Panc1 (cell line): ENCODE results near the gene ZNF492. TPM values are rescaled to one million over a fixed set of nuclear protein-coding genes. Genes with fewer than 3 reads are reported as not detected.

Experiments used
- ATAC-seq: fragments of 200-7000 bp; cut with Tn5 transposase; 2 replicates; pipeline ENCODE4 v1.9.1; 2020; ENCODE audit warnings: mild to moderate bottlenecking, moderate library complexity
- BruUV-seq: library from RNA; stranded (reverse); fragments of 400-500 nt; replicated peaks from 2 replicates; lab custom pipeline; 2021; lab: Mats Ljungman, UMichigan
- CTCF ChIA-PET: fragments of 300-600 bp; sonication (Branson Sonifier 250); formaldehyde crosslinking; loops from one replicate; lab custom pipeline; 2022; ENCODE audit warnings: antibody characterized with exemption; lab: Charles Lee
- POLR2A ChIA-PET: fragments of 300-600 bp; sonication (Branson Sonifier 250); formaldehyde crosslinking; loops from one replicate; lab custom pipeline; 2022; ENCODE audit warnings: antibody characterized with exemption; lab: Charles Lee
- DNase-seq: peaks from one replicate; pipeline ENCODE4 v3.0.0-alpha.2; 2010; ENCODE audit warnings: low read depth, low spot score
- H3K27ac ChIP-seq: 2 replicates; pipeline ENCODE4 v1.5.1; 2011; ENCODE audit warnings: mild to moderate bottlenecking, low read length, inconsistent platforms
- H3K27me3 ChIP-seq: fragments of 200-500 bp; sonication (Bioruptor generic); 2 replicates; pipeline ENCODE4 v1.6.0; 2014; ENCODE audit warnings: low read length, inconsistent platforms; ENCODE audit not compliant: control insufficient read depth, insufficient read depth
- H3K36me3 ChIP-seq: fragments of 200-500 bp; sonication (Bioruptor generic); 2 replicates; pipeline ENCODE4 v1.5.1; 2014; ENCODE audit warnings: inconsistent platforms, mild to moderate bottlenecking, low read length, moderate library complexity; ENCODE audit not compliant: control insufficient read depth, insufficient read depth
- H3K4me1 ChIP-seq: 2 replicates; pipeline ENCODE4 v1.5.1; 2011; ENCODE audit warnings: inconsistent platforms, mild to moderate bottlenecking, low read length, moderate library complexity; ENCODE audit not compliant: control insufficient read depth, insufficient read depth
- H3K4me3 ChIP-seq, 2 experiments: 2 replicates each; pipeline ENCODE4 v1.5.1; 2011 to 2012; ENCODE audit warnings: low read depth in 2 of 2, low read length in 2 of 2, mild to moderate bottlenecking in 2 of 2, inconsistent platforms in 1 of 2, moderate library complexity in 1 of 2
- H3K9me3 ChIP-seq: fragments of 200-500 bp; sonication (Bioruptor generic); 2 replicates; pipeline ENCODE4 v1.5.1; 2014; ENCODE audit warnings: low read depth, mild to moderate bottlenecking, inconsistent platforms, low read length, moderate library complexity; ENCODE audit not compliant: control insufficient read depth, insufficient read depth
- POLR2AphosphoS5 ChIP-seq: IDR thresholded peaks from 2 replicates; pipeline ENCODE4 v1.6.1; 2012; ENCODE audit warnings: mild to moderate bottlenecking, low read depth, low read length, moderate library complexity
- SIN3A ChIP-seq: IDR thresholded peaks from 2 replicates; pipeline ENCODE4 v1.6.1; 2012; ENCODE audit warnings: low read depth, mild to moderate bottlenecking, low read length, moderate library complexity, borderline replicate concordance; ENCODE audit not compliant: insufficient read depth
- TCF7L2 ChIP-seq: IDR thresholded peaks from 2 replicates; pipeline ENCODE4 v1.6.1; 2011; ENCODE audit warnings: mild to moderate bottlenecking, low read depth, low read length, inconsistent platforms
- in situ Hi-C: cut with HindIII; loops from 2 replicates; pipeline ENCODE4 v1.10.0; 2016; ENCODE audit warnings: low sequenced_read_pairs, low pct_unique_long_range_greater_than_20kb
- intact Hi-C: fragments of 100-400 bp; cut with micrococcal nuclease; formaldehyde crosslinking; loops from one replicate; pipeline ENCODE4 v1.10.0; 2022; ENCODE audit not compliant: unreplicated experiment
- total RNA-seq: library from RNA; stranded (reverse); gene quantifications from one replicate; pipeline ENCODE4 v1.2.1, GENCODE V29; 2021; ENCODE audit not compliant: unreplicated experiment
- TF ChIP-seq, protein P1 (sequence below), 2 experiments: IDR thresholded peaks; 2 replicates each; pipeline ENCODE4 v1.6.1; 2011 to 2012; ENCODE audit warnings: low read depth in 2 of 2, control low read depth in 1 of 2, low read length in 1 of 2, mild to moderate bottlenecking in 1 of 2, moderate library complexity in 1 of 2; ENCODE audit not compliant: insufficient read depth in 1 of 2
- TF ChIP-seq, protein P2 (sequence below): fragments of 450-650 bp; IDR thresholded peaks from 2 replicates; pipeline ENCODE4 v1.5.1; 2017; ENCODE audit warnings: mild to moderate bottlenecking

ZNF492 gene
- total RNA-seq, 1 experiment from 2014 or later = not detected

- in situ Hi-C loops (no loop called here), intact Hi-C loops (no loop called here)
- TF ChIP-seq SIN3A (no peak), POLR2AphosphoS5 (no peak), TCF7L2 (no peak)
- TF ChIP-seq, protein P1, sequence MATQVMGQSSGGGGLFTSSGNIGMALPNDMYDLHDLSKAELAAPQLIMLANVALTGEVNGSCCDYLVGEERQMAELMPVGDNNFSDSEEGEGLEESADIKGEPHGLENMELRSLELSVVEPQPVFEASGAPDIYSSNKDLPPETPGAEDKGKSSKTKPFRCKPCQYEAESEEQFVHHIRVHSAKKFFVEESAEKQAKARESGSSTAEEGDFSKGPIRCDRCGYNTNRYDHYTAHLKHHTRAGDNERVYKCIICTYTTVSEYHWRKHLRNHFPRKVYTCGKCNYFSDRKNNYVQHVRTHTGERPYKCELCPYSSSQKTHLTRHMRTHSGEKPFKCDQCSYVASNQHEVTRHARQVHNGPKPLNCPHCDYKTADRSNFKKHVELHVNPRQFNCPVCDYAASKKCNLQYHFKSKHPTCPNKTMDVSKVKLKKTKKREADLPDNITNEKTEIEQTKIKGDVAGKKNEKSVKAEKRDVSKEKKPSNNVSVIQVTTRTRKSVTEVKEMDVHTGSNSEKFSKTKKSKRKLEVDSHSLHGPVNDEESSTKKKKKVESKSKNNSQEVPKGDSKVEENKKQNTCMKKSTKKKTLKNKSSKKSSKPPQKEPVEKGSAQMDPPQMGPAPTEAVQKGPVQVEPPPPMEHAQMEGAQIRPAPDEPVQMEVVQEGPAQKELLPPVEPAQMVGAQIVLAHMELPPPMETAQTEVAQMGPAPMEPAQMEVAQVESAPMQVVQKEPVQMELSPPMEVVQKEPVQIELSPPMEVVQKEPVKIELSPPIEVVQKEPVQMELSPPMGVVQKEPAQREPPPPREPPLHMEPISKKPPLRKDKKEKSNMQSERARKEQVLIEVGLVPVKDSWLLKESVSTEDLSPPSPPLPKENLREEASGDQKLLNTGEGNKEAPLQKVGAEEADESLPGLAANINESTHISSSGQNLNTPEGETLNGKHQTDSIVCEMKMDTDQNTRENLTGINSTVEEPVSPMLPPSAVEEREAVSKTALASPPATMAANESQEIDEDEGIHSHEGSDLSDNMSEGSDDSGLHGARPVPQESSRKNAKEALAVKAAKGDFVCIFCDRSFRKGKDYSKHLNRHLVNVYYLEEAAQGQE (IDR thresholded peaks at IDR 0.05; ENCODE audit: insufficient read depth in 1 of 2, low read depth in 2 of 2, low read length in 1 of 2) = no peak
- TF ChIP-seq, protein P2, sequence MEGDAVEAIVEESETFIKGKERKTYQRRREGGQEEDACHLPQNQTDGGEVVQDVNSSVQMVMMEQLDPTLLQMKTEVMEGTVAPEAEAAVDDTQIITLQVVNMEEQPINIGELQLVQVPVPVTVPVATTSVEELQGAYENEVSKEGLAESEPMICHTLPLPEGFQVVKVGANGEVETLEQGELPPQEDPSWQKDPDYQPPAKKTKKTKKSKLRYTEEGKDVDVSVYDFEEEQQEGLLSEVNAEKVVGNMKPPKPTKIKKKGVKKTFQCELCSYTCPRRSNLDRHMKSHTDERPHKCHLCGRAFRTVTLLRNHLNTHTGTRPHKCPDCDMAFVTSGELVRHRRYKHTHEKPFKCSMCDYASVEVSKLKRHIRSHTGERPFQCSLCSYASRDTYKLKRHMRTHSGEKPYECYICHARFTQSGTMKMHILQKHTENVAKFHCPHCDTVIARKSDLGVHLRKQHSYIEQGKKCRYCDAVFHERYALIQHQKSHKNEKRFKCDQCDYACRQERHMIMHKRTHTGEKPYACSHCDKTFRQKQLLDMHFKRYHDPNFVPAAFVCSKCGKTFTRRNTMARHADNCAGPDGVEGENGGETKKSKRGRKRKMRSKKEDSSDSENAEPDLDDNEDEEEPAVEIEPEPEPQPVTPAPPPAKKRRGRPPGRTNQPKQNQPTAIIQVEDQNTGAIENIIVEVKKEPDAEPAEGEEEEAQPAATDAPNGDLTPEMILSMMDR = no peak
- Histone ChIP-seq H3K27me3 (no peaks in the 10 kb centered on the region), H3K4me3 (no peak overlapping the region), H3K4me1 (no peaks in the 10 kb centered on the region), H3K36me3 (no peaks in the 10 kb centered on the region), H3K27ac (no peak overlapping the region), H3K9me3 (no peaks in the 10 kb centered on the region)
- BruUV-seq = no TSS peak
- ChIA-PET POLR2A (no interaction called here), CTCF (no interaction called here)
- ATAC-seq (no peak), DNase-seq (no peak)
Observed at GRCh38 chr19:22602631-22603272, 31.4 kb upstream of the ZNF492 start.

DNA sequence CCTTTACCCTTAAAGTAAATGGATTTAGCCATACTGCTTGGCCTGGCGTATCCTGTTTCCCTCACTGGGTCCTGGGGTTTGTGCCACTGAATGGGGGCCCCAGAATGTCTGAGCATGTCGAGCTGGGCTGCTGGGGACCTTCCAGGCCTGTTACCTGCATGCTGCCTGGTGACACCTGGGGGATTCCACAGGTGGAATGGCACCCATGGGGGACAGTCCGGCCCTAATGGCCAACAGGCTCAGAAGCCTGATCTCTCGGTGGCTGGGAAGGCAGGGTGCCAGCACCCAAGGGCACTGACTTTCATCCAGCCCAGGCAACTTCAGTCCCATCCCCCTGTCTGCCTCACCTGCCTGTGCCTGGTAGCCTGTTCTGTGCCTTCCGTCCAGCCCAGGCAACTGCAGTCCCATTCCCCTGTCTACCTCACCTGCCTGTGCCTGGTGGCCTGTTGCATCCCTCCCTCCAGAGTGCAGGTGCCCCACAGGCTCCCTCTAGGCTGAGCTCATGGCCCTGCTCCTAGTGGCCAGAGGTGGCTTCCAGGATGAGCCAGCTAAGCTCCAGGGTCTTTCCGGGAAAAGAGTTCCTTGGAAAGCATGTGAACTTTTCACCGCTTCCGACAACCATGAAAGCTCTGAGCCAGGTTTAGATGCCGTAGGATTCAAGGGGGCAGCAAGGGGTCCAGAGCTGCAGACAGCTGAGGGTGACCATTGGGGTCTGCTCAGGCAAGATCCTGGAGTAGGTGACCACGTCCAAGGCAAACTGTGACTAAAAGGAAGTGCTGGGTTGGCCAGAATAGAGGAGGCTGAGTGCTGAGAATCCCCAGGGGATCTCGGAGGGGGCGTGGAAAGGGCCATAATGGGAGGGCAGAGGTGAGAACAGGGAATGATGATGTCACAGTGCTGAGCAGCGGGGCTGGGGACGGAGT is 30.3 kb upstream of the ZNF492 start:
- no TSS peak for BruUV-seq
- Histone ChIP-seq H3K27me3 (no peaks in the 10 kb centered on the region), H3K4me3 (no peak overlapping the region), H3K9me3 (no peaks in the 10 kb centered on the region), H3K27ac (no peak overlapping the region), H3K4me1 (no peaks in the 10 kb centered on the region), H3K36me3 (no peaks in the 10 kb centered on the region)
- ChIA-PET CTCF (no interaction called here), POLR2A (no interaction called here)
- DNase-seq (no peak), ATAC-seq (no peak)
- in situ Hi-C loops (no loop called here), intact Hi-C loops (no loop called here)
- TF ChIP-seq POLR2AphosphoS5 = no peak
- TF ChIP-seq TCF7L2 = no peak
- TF ChIP-seq, protein P2 = no peak
- no peak for TF ChIP-seq SIN3A
- TF ChIP-seq, protein P1 (IDR thresholded peaks at IDR 0.05; ENCODE audit: insufficient read depth in 1 of 2, low read depth in 2 of 2, low read length in 1 of 2) = no peak
